Activated CD4-positive, alpha-beta T cell treated with anti-CD3 and anti-CD28 coated beads, Interleukin-2, amount 50 U/mL, for 16 hours (primary cell): ENCODE data around the gene ARHGAP10.
A peak's percentile ranks its signal among the peaks of the same experiment; 100 is the strongest.

Experiments used
- DNase-seq: peaks from one replicate; pipeline ENCODE4 v3.0.0-alpha.2; 2020

ARHGAP10 gene

GRCh38 chr4:147731580-147732517, at the start of gene ARHGAP10:
ARHGAP10 (plus strand) TSS chr4:147732088; CDS start chr4:147732302, 214 bp downstream.
- peak; percentile 54 for DNase-seq

GRCh38 chr4:147682755-147683154, 49.1 kb upstream of the ARHGAP10 start:
- no peak for DNase-seq

GRCh38 chr4:147683188-147683591, 48.7 kb upstream of the ARHGAP10 start:
- DNase-seq, result peak; percentile 11

DNA sequence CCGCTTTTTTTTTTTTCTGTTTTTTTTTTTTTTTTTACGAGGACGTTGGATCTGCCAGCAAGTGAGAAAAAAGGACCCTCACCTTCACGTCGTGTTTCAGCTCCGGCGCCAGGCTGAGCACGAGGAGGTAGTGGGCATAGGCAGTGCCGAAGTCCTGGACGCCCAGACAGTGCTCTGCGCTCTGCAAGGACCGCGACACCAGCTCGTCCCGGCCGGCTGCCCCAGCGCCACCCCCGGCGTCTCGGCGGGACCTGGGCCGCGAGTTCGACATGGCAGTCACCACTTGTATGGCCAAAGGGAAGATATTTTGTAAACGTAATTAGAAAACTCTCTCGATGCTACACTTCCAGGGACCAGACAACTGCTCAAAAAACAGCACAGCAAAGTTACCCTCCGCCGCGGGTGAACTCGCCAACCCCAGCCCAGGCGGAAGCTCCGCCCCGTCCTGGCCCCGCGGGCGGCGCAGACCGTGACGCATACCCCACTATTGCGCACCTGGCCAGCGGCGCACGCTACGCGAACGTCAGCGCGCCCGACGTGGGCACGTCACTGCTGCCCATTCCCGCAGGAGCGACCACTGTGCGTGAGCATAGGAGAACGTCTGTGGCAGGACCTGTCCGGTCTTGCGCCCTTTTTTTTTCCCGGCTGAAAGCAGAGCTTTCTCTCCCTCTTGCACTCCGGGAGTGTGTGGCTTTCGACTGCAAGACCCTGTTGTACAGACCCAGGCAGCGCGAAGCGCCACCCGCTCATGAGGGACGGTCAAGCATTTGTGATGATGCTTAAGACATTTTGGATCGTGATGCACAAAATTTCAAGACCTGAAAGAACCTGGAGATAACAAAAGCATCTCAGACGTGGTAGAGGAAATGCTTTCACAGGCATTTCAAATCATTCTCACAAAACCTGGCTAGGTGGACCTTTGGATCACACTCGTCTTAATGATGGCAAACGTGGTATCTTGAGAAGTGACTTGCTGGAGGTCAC, 47.9 kb upstream of the ARHGAP10 start, which contains the start of gene PRMT9:
Gene PRMT9 (minus strand): TSS at position 447 of the 984 bp plus-strand sequence. CDS start 176 bp downstream, at position 271.
- peak; percentile 92 for DNase-seq

DNA sequence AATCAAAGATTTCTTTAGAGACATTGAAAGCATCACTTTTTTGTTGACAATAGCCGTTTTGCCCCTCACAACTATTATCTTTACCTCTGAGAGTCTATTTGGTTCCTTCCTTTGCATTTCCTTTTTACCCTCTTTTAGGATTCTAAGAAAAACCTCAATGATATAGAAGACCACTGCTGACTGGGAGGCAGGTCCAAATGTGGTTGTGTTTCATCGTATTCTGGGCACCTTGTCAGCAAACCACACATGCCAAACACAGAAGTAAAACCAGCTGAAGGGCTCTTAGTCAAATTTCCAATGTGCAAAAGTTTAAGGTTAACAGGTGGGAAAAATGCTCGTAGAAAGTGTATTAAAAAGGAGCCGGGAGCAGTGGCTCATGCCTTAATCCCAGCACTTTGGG, 42.8 kb upstream of the ARHGAP10 start:
- DNase-seq, result peak; percentile 43

DNA sequence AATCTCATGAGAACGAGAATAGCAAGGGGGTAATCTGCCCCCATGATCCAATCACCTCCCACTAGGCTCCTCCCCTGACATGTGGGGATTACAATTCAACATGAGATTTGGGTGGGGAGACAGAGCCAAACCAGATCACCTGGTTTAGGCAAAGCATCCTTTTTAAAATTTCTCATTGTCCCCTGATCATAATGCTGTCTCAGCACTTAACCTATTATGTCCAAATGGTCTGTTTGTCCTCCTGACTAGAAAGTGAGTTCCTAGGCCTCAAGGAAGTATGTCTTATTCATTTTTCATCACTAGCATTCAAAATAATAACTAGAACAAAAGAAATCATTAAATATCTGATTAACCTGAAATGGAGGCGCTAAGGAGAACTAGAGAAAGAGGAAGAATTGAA, 40.1 kb upstream of the ARHGAP10 start:
- no peak for DNase-seq

DNA sequence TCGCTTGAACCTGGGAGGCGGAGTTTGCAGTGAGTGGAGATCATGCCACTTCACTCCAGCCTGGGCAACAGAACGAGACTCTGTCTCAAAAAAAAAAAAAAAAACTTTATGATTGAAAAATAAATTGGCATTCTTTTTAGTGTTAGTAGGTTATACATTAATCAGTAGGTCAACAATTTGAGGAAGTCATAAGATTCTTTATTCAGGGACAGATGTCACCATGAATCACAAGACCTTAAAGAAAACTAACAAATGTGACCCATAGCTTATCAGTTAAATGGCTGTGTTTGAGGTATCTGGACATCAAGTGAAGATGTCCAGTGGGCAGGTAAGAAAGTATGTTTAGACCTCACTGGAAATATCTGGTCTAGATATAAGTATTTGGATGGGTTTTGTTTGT, 38.7 kb upstream of the ARHGAP10 start:
- no peak for DNase-seq

- DNase-seq, result no peak
Observed at GRCh38 chr4:147696866-147697265, 35.0 kb upstream of the ARHGAP10 start.

DNA sequence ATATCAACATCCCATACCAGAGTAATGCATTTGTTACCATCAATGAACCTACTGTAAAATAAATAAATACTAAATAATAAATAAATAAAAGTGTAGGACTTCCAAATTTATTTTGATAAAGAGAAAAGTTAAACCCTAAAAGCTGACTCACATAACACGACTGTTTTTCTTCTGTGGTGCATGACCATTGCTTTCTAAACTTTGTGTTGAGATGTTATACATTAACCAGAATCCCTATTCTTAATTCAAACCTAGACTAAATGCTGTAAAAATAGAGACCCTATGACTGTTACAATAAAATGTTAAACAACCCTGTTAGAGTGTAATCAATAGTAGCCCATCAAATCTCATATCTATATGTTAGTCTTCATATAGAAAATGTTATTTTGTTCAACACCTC, 27.0 kb upstream of the ARHGAP10 start:
- DNase-seq, result no peak

DNA sequence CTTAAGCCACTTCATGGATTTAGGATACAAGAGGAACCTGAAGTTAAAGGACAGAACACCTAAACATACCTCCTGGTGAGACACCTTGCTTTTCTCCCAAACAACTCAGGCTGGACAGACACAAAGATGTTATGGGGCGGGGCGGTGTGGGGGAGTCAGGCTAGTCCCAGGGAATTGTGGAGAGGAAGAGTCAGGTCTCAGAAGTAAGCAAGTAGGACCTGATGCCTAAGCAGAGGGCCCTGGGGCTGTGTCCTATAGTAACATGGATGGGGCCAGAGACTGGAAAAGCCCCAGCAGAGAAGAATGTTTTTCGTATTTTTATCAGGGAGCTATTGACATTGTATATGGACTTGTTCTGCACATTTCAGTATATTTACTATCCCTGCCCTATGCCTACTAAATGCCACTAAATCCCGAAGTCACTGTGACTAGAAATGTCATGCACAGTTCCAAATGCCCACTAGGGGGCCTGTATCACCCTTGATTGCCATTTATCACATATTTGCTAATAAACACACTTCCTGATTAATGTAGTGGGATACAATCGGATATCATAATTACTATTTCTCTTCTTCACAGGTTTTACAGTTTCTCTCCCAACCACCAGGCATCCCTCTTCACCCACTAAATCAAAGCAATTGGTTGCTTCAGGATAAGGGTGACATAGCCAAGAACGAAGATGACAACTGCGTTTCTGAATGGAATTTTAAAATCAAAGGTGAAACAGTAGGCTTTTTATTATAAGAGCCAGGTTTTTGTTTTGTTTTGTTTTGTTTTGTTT, 23.8 kb upstream of the ARHGAP10 start:
- DNase-seq, result peak; percentile 42

DNA sequence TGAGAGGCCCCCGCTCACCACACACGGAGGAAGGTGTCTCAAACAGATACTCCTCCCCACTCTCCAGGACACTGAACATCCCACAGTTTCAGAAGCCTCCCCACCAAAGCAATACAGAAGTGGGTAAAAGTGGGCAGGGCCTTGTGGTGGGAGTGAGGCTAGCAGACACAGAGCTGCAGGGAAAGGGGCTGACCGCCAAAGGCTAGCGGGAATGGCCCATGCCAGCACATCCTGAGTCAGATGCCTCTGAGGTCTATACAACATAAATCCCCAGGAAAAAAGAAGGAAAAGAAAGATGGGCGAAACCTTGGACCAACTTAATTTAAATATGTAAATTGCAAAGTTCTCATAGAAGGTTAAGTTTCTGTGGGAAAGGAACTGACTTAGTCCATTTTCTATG, 21.9 kb upstream of the ARHGAP10 start:
- DNase-seq, result no peak

GRCh38 chr4:147714575-147715401, 17.1 kb upstream of the ARHGAP10 start:
- DNase-seq, result no peak

DNA sequence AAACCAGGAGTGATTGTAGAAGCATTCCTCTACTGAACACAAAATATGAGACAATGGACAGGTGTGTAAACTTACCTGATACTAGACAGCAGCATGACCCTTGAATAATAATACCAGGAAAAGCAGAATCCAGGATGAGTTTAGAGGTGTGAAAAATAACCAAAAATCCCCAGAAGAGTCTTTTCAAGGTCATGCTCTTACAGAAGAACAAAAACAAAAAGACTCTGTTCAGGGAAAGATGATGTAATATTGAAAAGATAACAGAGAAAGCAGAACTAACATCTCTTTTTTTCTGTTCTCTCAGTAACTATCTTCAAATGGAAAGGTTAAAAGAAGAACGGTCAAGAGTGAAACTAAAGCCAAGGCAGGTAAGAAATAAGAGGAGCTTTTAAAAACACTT, 14.0 kb upstream of the ARHGAP10 start:
- DNase-seq, result no peak

DNA sequence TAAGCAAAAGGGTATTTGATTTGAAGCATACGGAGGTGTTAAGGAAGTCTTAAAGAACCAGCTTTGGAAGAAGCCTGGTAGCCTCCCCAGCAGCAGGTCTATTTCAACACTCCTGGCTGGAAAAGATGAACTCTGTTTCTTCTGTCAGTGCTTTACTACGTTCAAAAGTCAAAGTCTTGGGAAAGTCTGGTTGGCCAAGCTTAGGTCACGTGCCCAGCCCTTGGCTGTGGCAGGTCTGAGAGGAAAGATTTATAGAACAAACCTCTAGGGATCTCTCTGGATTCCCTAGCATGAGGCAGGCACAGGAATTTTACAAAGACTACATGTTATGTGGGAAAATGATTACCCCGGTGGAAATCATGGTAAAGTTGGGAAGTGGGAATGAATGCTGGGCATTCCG, 8.6 kb upstream of the ARHGAP10 start:
- DNase-seq, result no peak

DNA sequence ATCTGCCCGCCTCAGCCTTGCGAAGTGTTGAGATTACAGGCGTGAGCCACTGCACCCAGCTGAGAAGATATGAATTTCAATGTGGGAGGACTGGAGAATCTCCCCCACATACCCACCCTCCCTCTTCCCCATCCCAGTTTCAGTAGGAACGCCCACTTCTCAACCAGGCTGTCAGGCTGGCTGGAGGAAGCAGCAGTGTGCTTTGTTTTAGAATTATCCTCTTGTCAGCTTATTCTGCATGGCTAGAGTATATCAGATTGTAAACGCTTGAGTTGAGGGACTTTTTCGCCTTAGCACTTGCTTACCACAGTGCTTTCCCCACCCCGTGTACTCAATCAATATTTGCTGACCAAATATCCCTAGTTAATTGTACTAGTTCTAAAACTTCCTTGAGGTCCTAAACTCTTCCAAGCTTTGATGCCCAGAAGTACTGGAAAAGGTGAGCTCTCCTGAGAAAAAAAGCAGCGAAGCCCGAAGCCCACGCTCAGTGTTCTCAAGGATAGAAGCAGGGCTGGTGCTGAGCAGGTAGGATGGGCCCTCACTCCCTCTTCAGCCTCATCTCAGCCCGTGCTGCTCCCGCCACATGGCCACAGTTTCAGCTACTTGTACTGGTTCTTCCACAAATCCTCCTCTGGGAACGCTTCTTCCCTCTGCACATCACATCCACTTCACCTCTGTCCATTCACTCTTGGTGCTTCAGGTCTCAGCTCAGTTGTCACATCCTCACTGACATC, 7.3 kb upstream of the ARHGAP10 start:
- DNase-seq, result no peak

GRCh38 chr4:147725673-147726072, 6.2 kb upstream of the ARHGAP10 start:
- no peak for DNase-seq

GRCh38 chr4:147727476-147728028, 4.3 kb upstream of the ARHGAP10 start:
- no peak for DNase-seq

- DNase-seq, result no peak
Observed at GRCh38 chr4:147730333-147730732, 1.6 kb upstream of the ARHGAP10 start.

DNA sequence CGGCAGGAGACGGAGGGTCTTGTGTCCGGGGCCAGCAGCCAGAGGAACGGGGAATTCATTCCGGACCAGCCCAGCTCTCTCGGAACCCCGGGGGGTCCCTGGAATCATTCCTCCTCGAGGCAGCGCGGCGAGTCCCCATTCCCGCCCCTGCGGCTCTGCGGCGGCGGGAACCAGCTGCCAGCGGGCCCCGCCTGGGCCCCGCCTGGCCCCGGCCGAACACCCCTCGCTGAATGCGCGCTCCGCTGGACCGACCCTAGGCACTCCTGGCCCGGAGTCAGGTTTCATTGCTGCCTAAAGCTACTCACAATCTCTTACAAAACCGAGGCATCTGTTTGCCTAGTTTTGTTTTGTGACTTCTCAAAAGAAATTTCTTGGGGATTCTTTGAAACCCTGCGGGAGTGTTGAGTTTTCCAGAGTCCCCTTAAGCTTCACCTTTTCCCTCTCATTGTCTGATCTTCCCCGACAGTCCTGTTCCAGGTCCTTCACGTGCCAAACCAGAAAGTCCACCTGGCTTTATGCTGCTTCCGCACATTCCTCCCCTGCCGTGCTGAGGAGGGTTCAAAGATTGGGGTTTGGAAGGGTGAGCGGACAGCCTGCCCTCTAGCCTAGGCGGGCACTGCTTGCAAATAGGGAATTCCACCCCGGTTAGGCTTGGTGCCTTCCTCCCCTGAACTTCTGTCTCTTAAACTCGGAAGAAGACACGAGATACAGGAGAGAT, 789 bp downstream of the ARHGAP10 start:
- DNase-seq, result no peak
